GM13977 (cell line): ENCODE measurements around the gene COL4A5.
A peak's percentile ranks its signal among the peaks of the same experiment; 100 is the strongest.

Experiments used
- DNase-seq: peaks from one replicate; pipeline ENCODE4 v3.0.0; 2012; ENCODE audit warnings: low spot score
- in situ Hi-C: fragments of 300-500 bp; cut with MboI; formaldehyde crosslinking; loops from one replicate; pipeline ENCODE4 v1.12.0; 2022; ENCODE audit warnings: low sequenced_read_pairs, low pct_unique_long_range_greater_than_20kb, mixed read lengths, inconsistent platforms; ENCODE audit not compliant: unreplicated experiment
- TF ChIP-seq, protein P1 (sequence below): IDR thresholded peaks from 2 replicates; pipeline ENCODE4 v1.5.1; 2012; ENCODE audit warnings: mild to moderate bottlenecking, control low read depth; ENCODE audit not compliant: insufficient read depth; ENCODE audit errors: extremely low read depth, missing control alignments

The COL4A5 gene

DNA sequence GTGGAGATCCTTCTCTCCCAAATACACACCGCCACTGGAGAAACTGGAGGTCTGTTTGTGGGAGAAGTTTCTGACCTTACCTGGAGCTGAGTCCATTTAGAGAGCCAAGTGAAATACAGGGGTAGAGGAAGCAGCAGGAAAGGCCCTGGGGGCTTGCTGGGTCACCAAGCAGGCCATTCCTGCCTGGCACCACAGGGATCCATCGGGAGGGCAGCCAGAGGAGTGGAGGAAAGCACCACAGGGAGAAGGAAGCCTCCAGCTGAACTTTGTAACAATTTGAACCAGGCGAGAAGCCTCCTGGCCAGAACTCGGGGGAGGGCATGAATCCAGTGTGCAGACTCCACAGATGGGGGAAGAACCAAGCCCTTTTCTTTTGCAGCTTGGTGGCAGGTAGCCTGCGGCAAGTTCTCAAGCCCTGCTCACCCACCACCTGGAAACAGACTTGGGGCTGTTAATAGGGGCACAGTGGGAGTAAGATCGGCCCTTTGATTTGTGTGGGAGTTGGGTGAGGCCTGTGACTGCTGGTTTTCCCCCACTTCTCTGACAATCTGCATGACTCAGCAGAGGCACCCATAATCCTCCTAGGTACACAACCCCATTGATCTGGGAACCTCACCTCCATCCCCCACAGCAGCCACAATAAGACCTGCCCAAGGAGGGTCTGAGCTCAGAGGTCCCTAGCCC, 202.1 kb downstream of the COL4A5 start:
- in situ Hi-C loops = no loop called here
- no peak for DNase-seq
- TF ChIP-seq, protein P1, sequence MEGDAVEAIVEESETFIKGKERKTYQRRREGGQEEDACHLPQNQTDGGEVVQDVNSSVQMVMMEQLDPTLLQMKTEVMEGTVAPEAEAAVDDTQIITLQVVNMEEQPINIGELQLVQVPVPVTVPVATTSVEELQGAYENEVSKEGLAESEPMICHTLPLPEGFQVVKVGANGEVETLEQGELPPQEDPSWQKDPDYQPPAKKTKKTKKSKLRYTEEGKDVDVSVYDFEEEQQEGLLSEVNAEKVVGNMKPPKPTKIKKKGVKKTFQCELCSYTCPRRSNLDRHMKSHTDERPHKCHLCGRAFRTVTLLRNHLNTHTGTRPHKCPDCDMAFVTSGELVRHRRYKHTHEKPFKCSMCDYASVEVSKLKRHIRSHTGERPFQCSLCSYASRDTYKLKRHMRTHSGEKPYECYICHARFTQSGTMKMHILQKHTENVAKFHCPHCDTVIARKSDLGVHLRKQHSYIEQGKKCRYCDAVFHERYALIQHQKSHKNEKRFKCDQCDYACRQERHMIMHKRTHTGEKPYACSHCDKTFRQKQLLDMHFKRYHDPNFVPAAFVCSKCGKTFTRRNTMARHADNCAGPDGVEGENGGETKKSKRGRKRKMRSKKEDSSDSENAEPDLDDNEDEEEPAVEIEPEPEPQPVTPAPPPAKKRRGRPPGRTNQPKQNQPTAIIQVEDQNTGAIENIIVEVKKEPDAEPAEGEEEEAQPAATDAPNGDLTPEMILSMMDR = no peak

DNA sequence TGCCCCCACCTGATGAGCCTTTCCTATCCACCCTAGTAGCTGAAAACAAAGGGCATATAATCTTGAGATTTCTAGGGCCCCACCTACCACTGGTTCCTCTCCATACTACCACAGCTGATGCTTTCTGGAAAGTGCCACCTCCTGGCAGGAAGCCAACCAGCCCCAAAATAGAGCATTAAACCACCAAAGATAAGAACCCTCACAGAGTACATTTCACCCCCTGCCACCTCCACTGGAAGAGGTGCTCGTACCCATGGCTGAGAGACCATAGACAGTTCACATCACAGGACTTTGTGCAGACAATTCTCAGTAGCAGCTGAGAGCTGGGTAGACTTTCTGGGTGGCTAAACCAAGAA, 202.6 kb downstream of the COL4A5 start:
- TF ChIP-seq, protein P1 = no peak
- in situ Hi-C loops = no loop called here
- no peak for DNase-seq

- in situ Hi-C loops = no loop called here
- DNase-seq = no peak
- TF ChIP-seq, protein P1 = no peak
Observed at GRCh38 chrX:108664701-108665100, 225.1 kb downstream of the COL4A5 start.

GRCh38 chrX:108666101-108666500, 226.5 kb downstream of the COL4A5 start:
- no peak for DNase-seq
- TF ChIP-seq, protein P1 = no peak
- in situ Hi-C loops = no loop called here

- no peak for DNase-seq
- in situ Hi-C loops = no loop called here
- TF ChIP-seq, protein P1 = no peak
Observed at GRCh38 chrX:108671526-108671925, 231.9 kb downstream of the COL4A5 start.

GRCh38 chrX:108696690-108697089, 257.1 kb downstream of the COL4A5 start:
- in situ Hi-C loops = no loop called here
- DNase-seq = no peak
- TF ChIP-seq, protein P1 = no peak

DNA sequence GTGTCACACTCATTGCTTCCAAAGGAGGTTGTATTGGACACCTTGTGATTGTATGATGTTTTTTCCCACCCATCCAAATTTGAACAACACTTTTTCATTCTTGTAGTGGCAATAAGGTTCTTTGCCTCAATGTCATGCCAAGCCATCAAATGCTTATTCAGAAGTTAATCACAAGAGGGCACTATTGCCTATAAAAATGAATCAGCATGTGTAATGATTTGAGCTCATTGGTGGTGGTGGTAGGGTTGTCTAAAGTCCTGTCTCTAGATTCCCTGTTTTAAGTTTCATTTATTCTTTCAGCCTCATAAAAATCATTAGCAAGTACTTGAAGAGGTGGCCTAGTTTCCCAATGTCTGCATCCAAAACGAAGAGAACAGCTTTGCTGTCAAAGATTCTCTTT, 259.7 kb downstream of the COL4A5 start:
- TF ChIP-seq, protein P1 = peak; percentile 44
- in situ Hi-C loops = no loop called here
- peak; percentile 7 for DNase-seq
